ENCODE results near the gene CLIP2. TPM values are rescaled to one million over a fixed set of nuclear protein-coding genes. Genes with fewer than 3 reads are reported as not detected.

The CLIP2 gene
- total and polyA plus RNA-seq, 2 donors from 2014 or later: 5.8 to 19.1 TPM

DNA sequence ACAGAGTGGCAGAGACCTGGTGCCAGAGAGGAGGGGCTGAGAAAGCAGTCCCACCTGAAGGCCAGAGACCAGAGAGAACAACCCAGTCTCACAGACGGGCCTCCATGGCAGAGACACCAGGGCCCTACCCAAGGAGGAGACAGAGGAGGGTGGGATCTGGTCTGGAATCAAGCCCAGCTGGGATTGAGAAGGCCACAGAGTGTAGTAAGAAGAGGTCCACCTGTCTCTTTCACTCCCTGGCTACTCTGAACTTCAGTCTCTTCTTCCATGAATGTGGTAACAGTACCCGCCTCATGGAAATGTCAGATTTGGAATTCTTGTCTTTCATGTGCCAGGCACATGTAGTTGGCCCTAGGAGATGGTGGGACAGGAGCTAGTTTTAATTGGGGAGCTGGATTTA is 55.6 kb downstream of the CLIP2 start:
- Histone ChIP-seq H3K4me3 (ENCODE audit: low read length in 3 of 3) (no peak overlapping the region), H3K9ac (ENCODE audit: low read length in 3 of 3) (no peak overlapping the region), H3K36me3 (ENCODE audit: control insufficient read depth in 2 of 3, insufficient read depth in 3 of 3, low read length in 3 of 3) (no peaks in the 10 kb centered on the region), H3K27me3 (ENCODE audit: control insufficient read depth, insufficient read depth, low read length) (no peaks in the 10 kb centered on the region), H3K27ac (ENCODE audit: low read depth in 2 of 2, low read length in 2 of 2) (no peak overlapping the region), H3K4me1 (ENCODE audit: control insufficient read depth in 2 of 3, insufficient read depth in 2 of 3, low read depth in 1 of 3, low read length in 3 of 3) (no peaks in the 10 kb centered on the region), H3K9me3 (ENCODE audit: control insufficient read depth in 2 of 3, insufficient read depth in 1 of 3, low read length in 3 of 3) (no peaks in the 10 kb centered on the region)
- FAIRE-seq: no peak
- intact Hi-C loops (cut with DNase I): no loop called here
- no peak for DNase-seq
- TF ChIP-seq, protein P1, sequence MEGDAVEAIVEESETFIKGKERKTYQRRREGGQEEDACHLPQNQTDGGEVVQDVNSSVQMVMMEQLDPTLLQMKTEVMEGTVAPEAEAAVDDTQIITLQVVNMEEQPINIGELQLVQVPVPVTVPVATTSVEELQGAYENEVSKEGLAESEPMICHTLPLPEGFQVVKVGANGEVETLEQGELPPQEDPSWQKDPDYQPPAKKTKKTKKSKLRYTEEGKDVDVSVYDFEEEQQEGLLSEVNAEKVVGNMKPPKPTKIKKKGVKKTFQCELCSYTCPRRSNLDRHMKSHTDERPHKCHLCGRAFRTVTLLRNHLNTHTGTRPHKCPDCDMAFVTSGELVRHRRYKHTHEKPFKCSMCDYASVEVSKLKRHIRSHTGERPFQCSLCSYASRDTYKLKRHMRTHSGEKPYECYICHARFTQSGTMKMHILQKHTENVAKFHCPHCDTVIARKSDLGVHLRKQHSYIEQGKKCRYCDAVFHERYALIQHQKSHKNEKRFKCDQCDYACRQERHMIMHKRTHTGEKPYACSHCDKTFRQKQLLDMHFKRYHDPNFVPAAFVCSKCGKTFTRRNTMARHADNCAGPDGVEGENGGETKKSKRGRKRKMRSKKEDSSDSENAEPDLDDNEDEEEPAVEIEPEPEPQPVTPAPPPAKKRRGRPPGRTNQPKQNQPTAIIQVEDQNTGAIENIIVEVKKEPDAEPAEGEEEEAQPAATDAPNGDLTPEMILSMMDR (IDR thresholded peaks at IDR 0.05; ENCODE audit: borderline replicate concordance, extremely low read depth, insufficient read depth): no peak

GRCh38 chr7:74345970-74346369 is 56.8 kb downstream of the CLIP2 start:
- H3K4me1 ChIP-seq (ENCODE audit: control insufficient read depth in 2 of 3, insufficient read depth in 2 of 3, low read depth in 1 of 3, low read length in 3 of 3): no peaks in the 10 kb centered on the region
- H3K27ac ChIP-seq (ENCODE audit: low read depth in 2 of 2, low read length in 2 of 2): no peak overlapping the region
- TF ChIP-seq, protein P1 (IDR thresholded peaks at IDR 0.05; ENCODE audit: borderline replicate concordance, extremely low read depth, insufficient read depth): no peak
- no peak overlapping the region for H3K4me3 ChIP-seq (ENCODE audit: low read length in 3 of 3)
- intact Hi-C loops (cut with DNase I): no loop called here
- DNase-seq (no peak), FAIRE-seq (no peak)
- H3K27me3 ChIP-seq (ENCODE audit: control insufficient read depth, insufficient read depth, low read length): no peaks in the 10 kb centered on the region
- H3K36me3 ChIP-seq (ENCODE audit: control insufficient read depth in 2 of 3, insufficient read depth in 3 of 3, low read length in 3 of 3): no peaks in the 10 kb centered on the region
- no peaks in the 10 kb centered on the region for H3K9me3 ChIP-seq (ENCODE audit: control insufficient read depth in 2 of 3, insufficient read depth in 1 of 3, low read length in 3 of 3)
- no peak overlapping the region for H3K9ac ChIP-seq (ENCODE audit: low read length in 3 of 3)

DNA sequence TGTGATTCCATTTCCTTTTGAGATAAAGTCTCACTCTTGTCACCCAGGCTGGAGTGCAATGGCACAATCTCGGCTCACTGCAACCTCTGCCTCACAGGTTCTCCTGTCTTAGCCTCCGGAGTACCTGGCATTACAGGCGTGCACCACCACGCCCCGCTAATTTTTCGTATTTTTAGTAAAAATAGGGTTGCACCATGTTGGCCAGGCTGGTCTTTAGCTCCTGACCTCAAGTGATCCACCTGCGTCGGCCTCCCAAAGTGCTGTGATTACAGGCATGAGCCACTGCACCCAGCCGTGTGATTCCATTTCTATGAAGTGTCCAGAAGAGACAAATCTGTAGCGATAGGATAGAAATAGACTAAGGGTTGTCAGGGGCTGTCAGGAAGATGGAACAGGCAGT is 60.4 kb downstream of the CLIP2 start:
- H3K27me3 ChIP-seq (ENCODE audit: control insufficient read depth, insufficient read depth, low read length): no peaks in the 10 kb centered on the region
- FAIRE-seq: no peak
- intact Hi-C loops (cut with DNase I): no loop called here
- DNase-seq: no peak
- H3K36me3 ChIP-seq (ENCODE audit: control insufficient read depth in 2 of 3, insufficient read depth in 3 of 3, low read length in 3 of 3): peaks cover 0 to 2% (median 0%) of the 10 kb centered on the region in 3 donors
- H3K9me3 ChIP-seq (ENCODE audit: control insufficient read depth in 2 of 3, insufficient read depth in 1 of 3, low read length in 3 of 3): no peaks in the 10 kb centered on the region
- no peak overlapping the region for H3K9ac ChIP-seq (ENCODE audit: low read length in 3 of 3)
- H3K4me1 ChIP-seq (ENCODE audit: control insufficient read depth in 2 of 3, insufficient read depth in 2 of 3, low read depth in 1 of 3, low read length in 3 of 3): no peaks in the 10 kb centered on the region
- no peak overlapping the region for H3K27ac ChIP-seq (ENCODE audit: low read depth in 2 of 2, low read length in 2 of 2)
- TF ChIP-seq, protein P1 (IDR thresholded peaks at IDR 0.05; ENCODE audit: borderline replicate concordance, extremely low read depth, insufficient read depth): no peak
- no peak overlapping the region for H3K4me3 ChIP-seq (ENCODE audit: low read length in 3 of 3)

DNA sequence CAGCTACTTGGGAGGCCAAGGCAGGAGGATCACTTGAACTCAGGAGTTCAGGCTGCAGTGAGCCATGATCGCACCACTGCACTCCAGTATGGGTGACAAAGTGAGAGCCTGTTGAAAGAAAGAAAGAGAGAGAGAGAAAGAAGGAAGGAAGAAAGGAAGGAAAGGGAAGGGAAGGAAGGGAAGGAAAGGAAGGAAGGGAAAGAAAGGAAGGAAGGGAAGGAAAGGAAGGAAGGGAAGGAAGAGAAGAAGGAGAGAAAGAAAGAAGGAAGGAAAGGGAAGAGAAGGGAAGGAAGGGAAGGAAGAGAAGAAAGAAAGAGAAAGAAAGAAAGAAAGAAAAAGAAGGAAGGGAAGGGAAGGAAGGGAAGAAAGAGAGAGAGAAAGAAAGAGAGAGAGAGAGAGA is 61.5 kb downstream of the CLIP2 start:
- H3K27ac ChIP-seq (ENCODE audit: low read depth in 2 of 2, low read length in 2 of 2): no peak overlapping the region
- intact Hi-C loops (cut with DNase I): no loop called here
- H3K9me3 ChIP-seq (ENCODE audit: control insufficient read depth in 2 of 3, insufficient read depth in 1 of 3, low read length in 3 of 3): no peaks in the 10 kb centered on the region
- no peaks in the 10 kb centered on the region for H3K4me1 ChIP-seq (ENCODE audit: control insufficient read depth in 2 of 3, insufficient read depth in 2 of 3, low read depth in 1 of 3, low read length in 3 of 3)
- DNase-seq (no peak), FAIRE-seq (no peak)
- H3K9ac ChIP-seq (ENCODE audit: low read length in 3 of 3): no peak overlapping the region
- H3K27me3 ChIP-seq (ENCODE audit: control insufficient read depth, insufficient read depth, low read length): no peaks in the 10 kb centered on the region
- TF ChIP-seq, protein P1 (IDR thresholded peaks at IDR 0.05; ENCODE audit: borderline replicate concordance, extremely low read depth, insufficient read depth): no peak
- H3K4me3 ChIP-seq (ENCODE audit: low read length in 3 of 3): no peak overlapping the region
- peaks cover 0 to 2% (median 0%) of the 10 kb centered on the region in 3 donors for H3K36me3 ChIP-seq (ENCODE audit: control insufficient read depth in 2 of 3, insufficient read depth in 3 of 3, low read length in 3 of 3)

All from kidney (tissue), 14 donors.